ENCODE measurements around the gene CSF3R. TPM values are rescaled to one million over a fixed set of nuclear protein-coding genes. Genes with fewer than 3 reads are reported as not detected.

The CSF3R gene
- total and polyA plus RNA-seq, 9 of the 15 experiments (the other 6 are each of a cell fraction or from before 2014, with no cell fraction given) = 0.21 to 0.86 (median 0.40) TPM; not detected in 1

DNA sequence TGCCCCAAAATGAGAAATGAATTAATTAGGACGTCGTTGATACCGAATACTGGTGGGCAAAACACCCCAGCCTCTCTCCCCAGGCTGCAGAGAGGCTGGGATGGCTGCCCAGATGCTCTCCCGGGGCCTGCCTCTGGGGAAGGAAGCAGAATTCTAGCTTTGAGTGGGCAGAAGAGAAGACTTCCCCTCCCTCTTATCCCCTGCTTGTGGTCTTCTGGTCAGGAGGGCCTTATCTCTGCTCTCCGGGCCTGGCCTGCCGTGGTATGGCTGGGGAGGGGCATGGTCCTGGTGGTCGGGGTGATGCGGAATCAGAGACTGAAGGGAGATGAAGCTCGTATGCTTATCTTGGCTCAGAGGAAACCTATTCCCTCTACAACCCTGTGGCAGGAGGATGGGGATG, 9.8 kb upstream of the CSF3R start (continued):
- TF ChIP-seq, protein P1, sequence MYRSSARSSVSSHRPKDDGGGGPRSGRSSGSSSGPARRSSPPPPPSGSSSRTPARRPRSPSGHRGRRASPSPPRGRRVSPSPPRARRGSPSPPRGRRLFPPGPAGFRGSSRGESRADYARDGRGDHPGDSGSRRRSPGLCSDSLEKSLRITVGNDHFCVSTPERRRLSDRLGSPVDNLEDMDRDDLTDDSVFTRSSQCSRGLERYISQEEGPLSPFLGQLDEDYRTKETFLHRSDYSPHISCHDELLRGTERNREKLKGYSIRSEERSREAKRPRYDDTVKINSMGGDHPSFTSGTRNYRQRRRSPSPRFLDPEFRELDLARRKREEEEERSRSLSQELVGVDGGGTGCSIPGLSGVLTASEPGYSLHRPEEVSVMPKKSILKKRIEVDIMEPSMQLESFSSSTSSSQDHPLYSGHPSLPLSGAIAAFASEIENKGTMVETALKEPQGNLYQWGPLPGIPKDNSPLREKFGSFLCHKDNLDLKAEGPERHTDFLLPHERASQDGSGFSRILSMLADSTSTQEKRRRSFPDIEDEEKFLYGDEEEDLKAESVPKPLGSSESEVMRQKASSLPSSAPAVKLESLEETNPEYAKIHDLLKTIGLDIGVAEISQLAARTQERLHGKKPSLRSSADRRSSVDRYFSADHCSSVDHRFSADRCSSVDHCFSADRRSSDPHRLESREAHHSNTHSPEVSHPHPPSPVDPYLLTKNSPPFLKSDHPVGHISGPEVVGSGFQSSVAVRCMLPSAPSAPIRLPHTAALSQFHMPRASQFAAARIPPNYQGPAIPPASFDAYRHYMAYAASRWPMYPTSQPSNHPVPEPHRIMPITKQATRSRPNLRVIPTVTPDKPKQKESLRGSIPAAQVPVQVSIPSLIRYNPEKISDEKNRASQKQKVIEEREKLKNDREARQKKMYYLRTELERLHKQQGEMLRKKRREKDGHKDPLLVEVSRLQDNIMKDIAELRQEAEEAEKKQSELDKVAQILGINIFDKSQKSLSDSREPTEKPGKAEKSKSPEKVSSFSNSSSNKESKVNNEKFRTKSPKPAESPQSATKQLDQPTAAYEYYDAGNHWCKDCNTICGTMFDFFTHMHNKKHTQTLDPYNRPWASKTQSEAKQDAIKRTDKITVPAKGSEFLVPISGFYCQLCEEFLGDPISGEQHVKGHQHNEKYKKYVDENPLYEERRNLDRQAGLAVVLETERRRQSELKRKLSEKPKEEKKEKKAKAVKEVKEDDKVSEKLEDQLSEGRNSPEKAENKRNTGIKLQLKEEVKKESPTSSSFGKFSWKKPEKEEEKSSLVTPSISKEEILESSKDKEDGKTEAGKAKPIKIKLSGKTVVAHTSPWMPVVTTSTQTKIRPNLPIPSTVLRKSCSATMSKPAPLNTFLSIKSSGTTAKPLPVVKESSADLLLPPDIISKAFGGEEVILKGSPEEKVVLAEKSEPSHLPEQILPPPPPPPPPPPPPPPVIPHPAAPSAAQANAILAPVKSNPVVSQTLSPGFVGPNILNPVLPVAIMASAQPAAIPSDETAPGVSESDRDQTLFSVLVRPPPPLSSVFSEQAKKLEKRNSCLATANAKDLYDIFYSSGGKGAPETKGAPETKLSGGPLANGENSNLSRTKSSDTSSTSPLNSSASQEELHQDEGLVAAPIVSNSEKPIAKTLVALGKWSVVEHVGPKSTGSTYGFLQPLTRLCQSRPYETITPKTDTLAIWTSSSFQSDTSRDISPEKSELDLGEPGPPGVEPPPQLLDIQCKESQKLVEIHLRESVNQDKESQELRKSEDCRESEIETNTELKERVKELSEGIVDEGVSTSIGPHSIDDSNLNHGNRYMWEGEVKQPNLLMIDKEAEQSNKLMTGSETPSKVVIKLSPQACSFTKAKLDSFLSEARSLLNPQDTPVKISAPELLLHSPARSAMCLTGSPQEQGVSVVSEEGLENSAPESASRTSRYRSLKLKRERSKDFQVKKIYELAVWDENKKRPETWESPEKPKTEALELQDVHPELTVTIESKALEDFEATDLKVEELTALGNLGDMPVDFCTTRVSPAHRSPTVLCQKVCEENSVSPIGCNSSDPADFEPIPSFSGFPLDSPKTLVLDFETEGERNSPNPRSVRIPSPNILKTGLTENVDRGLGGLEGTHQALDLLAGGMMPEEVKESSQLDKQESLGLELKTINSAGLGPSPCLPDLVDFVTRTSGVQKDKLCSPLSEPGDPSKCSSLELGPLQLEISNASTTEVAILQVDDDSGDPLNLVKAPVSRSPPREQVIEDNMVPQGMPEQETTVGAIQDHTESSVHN (IDR thresholded peaks at IDR 0.05; ENCODE audit: borderline replicate concordance in 1 of 2, low read depth in 1 of 2) = no peak
- TF ChIP-seq RFX7 (CRISPR knock-in tag; IDR thresholded peaks at IDR 0.05) (no peak), ZNF165 (CRISPR knock-in tag; IDR thresholded peaks at IDR 0.05; ENCODE audit: borderline replicate concordance) (no peak), STAG1 (CRISPR knock-in tag; IDR thresholded peaks at IDR 0.05; ENCODE audit: borderline replicate concordance) (no peak), PHF20 (IDR thresholded peaks at IDR 0.05; ENCODE audit: partially characterized antibody) (no peak), ZNF699 (CRISPR knock-in tag; IDR thresholded peaks at IDR 0.05; ENCODE audit: insufficient replicate concordance) (no peak), MAFF (IDR thresholded peaks at IDR 0.05; ENCODE audit: low read length) (no peak), ETV6 (IDR thresholded peaks at IDR 0.05; ENCODE audit: borderline replicate concordance in 1 of 2, low read depth in 2 of 2, low read length in 1 of 2) (no peak), ETV6 (CRISPR knock-in tag; IDR thresholded peaks at IDR 0.05; ENCODE audit: borderline replicate concordance) (no peak), HNRNPUL1 (IDR thresholded peaks at IDR 0.05; ENCODE audit: low read length) (no peak), NFRKB (IDR thresholded peaks at IDR 0.05; ENCODE audit: low read depth) (no peak), ZNF717 (CRISPR knock-in tag; IDR thresholded peaks at IDR 0.05) (no peak), L3MBTL2 (IDR thresholded peaks at IDR 0.05) (no peak)
- TF ChIP-seq, protein P2, sequence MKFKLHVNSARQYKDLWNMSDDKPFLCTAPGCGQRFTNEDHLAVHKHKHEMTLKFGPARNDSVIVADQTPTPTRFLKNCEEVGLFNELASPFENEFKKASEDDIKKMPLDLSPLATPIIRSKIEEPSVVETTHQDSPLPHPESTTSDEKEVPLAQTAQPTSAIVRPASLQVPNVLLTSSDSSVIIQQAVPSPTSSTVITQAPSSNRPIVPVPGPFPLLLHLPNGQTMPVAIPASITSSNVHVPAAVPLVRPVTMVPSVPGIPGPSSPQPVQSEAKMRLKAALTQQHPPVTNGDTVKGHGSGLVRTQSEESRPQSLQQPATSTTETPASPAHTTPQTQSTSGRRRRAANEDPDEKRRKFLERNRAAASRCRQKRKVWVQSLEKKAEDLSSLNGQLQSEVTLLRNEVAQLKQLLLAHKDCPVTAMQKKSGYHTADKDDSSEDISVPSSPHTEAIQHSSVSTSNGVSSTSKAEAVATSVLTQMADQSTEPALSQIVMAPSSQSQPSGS (CRISPR knock-in tag; IDR thresholded peaks at IDR 0.05) = no peak
- TF ChIP-seq, protein P3, sequence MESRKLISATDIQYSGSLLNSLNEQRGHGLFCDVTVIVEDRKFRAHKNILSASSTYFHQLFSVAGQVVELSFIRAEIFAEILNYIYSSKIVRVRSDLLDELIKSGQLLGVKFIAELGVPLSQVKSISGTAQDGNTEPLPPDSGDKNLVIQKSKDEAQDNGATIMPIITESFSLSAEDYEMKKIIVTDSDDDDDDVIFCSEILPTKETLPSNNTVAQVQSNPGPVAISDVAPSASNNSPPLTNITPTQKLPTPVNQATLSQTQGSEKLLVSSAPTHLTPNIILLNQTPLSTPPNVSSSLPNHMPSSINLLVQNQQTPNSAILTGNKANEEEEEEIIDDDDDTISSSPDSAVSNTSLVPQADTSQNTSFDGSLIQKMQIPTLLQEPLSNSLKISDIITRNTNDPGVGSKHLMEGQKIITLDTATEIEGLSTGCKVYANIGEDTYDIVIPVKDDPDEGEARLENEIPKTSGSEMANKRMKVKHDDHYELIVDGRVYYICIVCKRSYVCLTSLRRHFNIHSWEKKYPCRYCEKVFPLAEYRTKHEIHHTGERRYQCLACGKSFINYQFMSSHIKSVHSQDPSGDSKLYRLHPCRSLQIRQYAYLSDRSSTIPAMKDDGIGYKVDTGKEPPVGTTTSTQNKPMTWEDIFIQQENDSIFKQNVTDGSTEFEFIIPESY (CRISPR knock-in tag; IDR thresholded peaks at IDR 0.05) = no peak
- TF ChIP-seq, protein P4, sequence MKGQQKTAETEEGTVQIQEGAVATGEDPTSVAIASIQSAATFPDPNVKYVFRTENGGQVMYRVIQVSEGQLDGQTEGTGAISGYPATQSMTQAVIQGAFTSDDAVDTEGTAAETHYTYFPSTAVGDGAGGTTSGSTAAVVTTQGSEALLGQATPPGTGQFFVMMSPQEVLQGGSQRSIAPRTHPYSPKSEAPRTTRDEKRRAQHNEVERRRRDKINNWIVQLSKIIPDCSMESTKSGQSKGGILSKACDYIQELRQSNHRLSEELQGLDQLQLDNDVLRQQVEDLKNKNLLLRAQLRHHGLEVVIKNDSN (CRISPR knock-in tag; IDR thresholded peaks at IDR 0.05) = 0 out of 2 replicates have a peak, but pooled peaks have one; percentile 19

All from K562 (cell line).